H1 (cell line): ENCODE measurements around the gene ARSK. TPM values are rescaled to one million over a fixed set of nuclear protein-coding genes. Genes with fewer than 3 reads are reported as not detected.

Experiments
- CTCF ChIA-PET: fragments of 300-600 bp; sonication (Branson Sonifier 250); formaldehyde crosslinking; loops from one replicate; lab custom pipeline; 2021; ENCODE audit not compliant: partially characterized antibody; lab: Charles Lee
- POLR2A ChIA-PET: fragments of 300-600 bp; sonication (Branson Sonifier 250); formaldehyde crosslinking; loops from one replicate; lab custom pipeline; 2021; ENCODE audit warnings: inconsistent platforms; ENCODE audit not compliant: partially characterized antibody; lab: Charles Lee
- DNase-seq, 2 experiments: peaks; one replicate each; pipeline versions ENCODE4 v3.0.0 to v3.0.0-alpha.2; 2010 to 2022; ENCODE audit warnings: low spot score in 2 of 2, low read depth in 1 of 2, mixed read lengths in 1 of 2
- FAIRE-seq: peaks from 2 replicates; lab custom pipeline; 2011; peaks lifted over from hg19 to GRCh38; lab: Jason Lieb, UNC
- H2AFZ ChIP-seq: 2 replicates; pipeline ENCODE4 v1.8.1; 2012; ENCODE audit warnings: low read length, inconsistent platforms
- H2AK5ac ChIP-seq: 2 replicates; pipeline ENCODE4 v1.6.1; 2013; ENCODE audit warnings: low read depth, low read length
- H2BK120ac ChIP-seq: replicated peaks from 2 replicates; pipeline ENCODE3; 2013; ENCODE audit warnings: low read depth, low read length, inconsistent platforms
- H2BK12ac ChIP-seq: 2 replicates; pipeline ENCODE4 v1.6.1; 2013; ENCODE audit warnings: low read depth, low read length
- H2BK15ac ChIP-seq: 2 replicates; pipeline ENCODE4 v1.6.1; 2013; ENCODE audit warnings: low read length
- H2BK20ac ChIP-seq: 2 replicates; pipeline ENCODE4 v1.6.1; 2013; ENCODE audit warnings: low read length
- H2BK5ac ChIP-seq: 2 replicates; pipeline ENCODE4 v1.6.1; 2013; ENCODE audit warnings: low read depth, low read length
- H3K14ac ChIP-seq: 2 replicates; pipeline ENCODE4 v1.6.1; 2013; ENCODE audit warnings: inconsistent platforms; ENCODE audit not compliant: insufficient read length
- H3K18ac ChIP-seq: 2 replicates; pipeline ENCODE4 v1.6.1; 2013; ENCODE audit warnings: low read length; ENCODE audit errors: extremely low read depth
- H3K23ac ChIP-seq: 2 replicates; pipeline ENCODE4 v1.6.1; 2013; ENCODE audit warnings: inconsistent platforms; ENCODE audit not compliant: insufficient read length
- H3K23me2 ChIP-seq: 2 replicates; pipeline ENCODE4 v1.6.1; 2013; ENCODE audit warnings: low read depth, low read length
- H3K27ac ChIP-seq: 2 replicates; pipeline ENCODE4 v1.6.1; 2011; ENCODE audit warnings: low read depth, low read length, inconsistent platforms
- H3K27me3 ChIP-seq, 4 experiments: replicated peaks in 1 of 4; 1 replicate in 1 of 4; 2 replicates in 3 of 4; pipeline versions ENCODE4 v1.6.1 to v1.8.1; 2011 to 2013; ENCODE audit warnings: low read length in 3 of 4, mild to moderate bottlenecking in 3 of 4, inconsistent platforms in 2 of 4, mixed read lengths in 2 of 4, moderate library complexity in 1 of 4; ENCODE audit not compliant: control insufficient read depth in 3 of 4, insufficient read depth in 3 of 4; ENCODE audit errors: extremely low read depth in 1 of 4
- H3K36me3 ChIP-seq, 4 experiments: 2 replicates each; pipeline versions ENCODE4 v1.6.1 to v1.8.1; 2011 to 2013; ENCODE audit warnings: mild to moderate bottlenecking in 4 of 4, low read length in 3 of 4, moderate library complexity in 2 of 4, control low read depth in 1 of 4, inconsistent platforms in 1 of 4; ENCODE audit not compliant: insufficient read depth in 4 of 4, control insufficient read depth in 2 of 4
- H3K4ac ChIP-seq: replicated peaks from 2 replicates; pipeline ENCODE3; 2013; ENCODE audit warnings: low read length, low read depth, mixed read lengths, inconsistent platforms; ENCODE audit not compliant: insufficient read length
- H3K4me1 ChIP-seq, 4 experiments: replicated peaks in 1 of 4; 1 replicate in 1 of 4; 2 replicates in 3 of 4; pipeline versions ENCODE4 v1.6.1 to v1.8.1; 2011 to 2013; ENCODE audit warnings: low read length in 3 of 4, inconsistent platforms in 2 of 4, mixed read lengths in 1 of 4; ENCODE audit not compliant: insufficient read depth in 4 of 4, control insufficient read depth in 3 of 4
- H3K4me2 ChIP-seq, 2 experiments: 2 replicates each; pipeline versions ENCODE4 v1.6.1 to v1.8.1; 2011 to 2013; ENCODE audit warnings: low read depth in 2 of 2, low read length in 2 of 2, control low read depth in 1 of 2, inconsistent platforms in 1 of 2, mild to moderate bottlenecking in 1 of 2; ENCODE audit not compliant: insufficient read depth in 1 of 2
- H3K4me3 ChIP-seq, 4 experiments: fragments of 200-600, 300-600 bp in 1 of 4; sonication (generic), shearing (Covaris generic), sonication (Bioruptor Twin) in 1 of 4; 2 replicates each; pipeline versions ENCODE4 v1.5.1 to v1.8.1; 2011 to 2016; ENCODE audit warnings: low read length in 4 of 4, low read depth in 3 of 4, control low read depth in 2 of 4, inconsistent platforms in 2 of 4, mild to moderate bottlenecking in 2 of 4, mixed read lengths in 1 of 4, moderate library complexity in 1 of 4; ENCODE audit not compliant: insufficient read depth in 2 of 4; ENCODE audit errors: extremely low read depth in 1 of 4
- H3K56ac ChIP-seq: replicated peaks from 2 replicates; pipeline ENCODE3; 2013; ENCODE audit warnings: low read depth, mild to moderate bottlenecking, mixed read lengths, low read length, inconsistent platforms; ENCODE audit not compliant: insufficient read length
- H3K79me1 ChIP-seq: 2 replicates; pipeline ENCODE4 v1.6.1; 2013; ENCODE audit warnings: low read depth, low read length, control low read depth
- H3K79me2 ChIP-seq, 2 experiments: 2 replicates each; pipeline versions ENCODE4 v1.6.1 to v1.8.1; 2012 to 2013; ENCODE audit warnings: low read length in 2 of 2, mild to moderate bottlenecking in 2 of 2, inconsistent platforms in 1 of 2; ENCODE audit not compliant: insufficient read depth in 2 of 2, control insufficient read depth in 1 of 2
- H3K9ac ChIP-seq, 4 experiments: replicated peaks in 1 of 4; 1 replicate in 1 of 4; 2 replicates in 3 of 4; pipeline versions ENCODE4 v1.6.1 to v1.8.1; 2011 to 2013; ENCODE audit warnings: low read depth in 3 of 4, low read length in 3 of 4, control low read depth in 2 of 4, mild to moderate bottlenecking in 2 of 4, moderate library complexity in 2 of 4, inconsistent platforms in 1 of 4; ENCODE audit errors: extremely low read depth in 1 of 4
- H3K9me3 ChIP-seq, 2 experiments: 2 replicates each; pipeline versions ENCODE4 v1.6.1 to v1.8.1; 2012 to 2013; ENCODE audit warnings: mild to moderate bottlenecking in 2 of 2, moderate library complexity in 2 of 2, control low read depth in 1 of 2, inconsistent platforms in 1 of 2, low read depth in 1 of 2, low read length in 1 of 2, mixed read lengths in 1 of 2; ENCODE audit not compliant: insufficient read depth in 2 of 2
- H4K20me1 ChIP-seq, 2 experiments: replicated peaks in 1 of 2; 2 replicates each; pipeline versions ENCODE3 to v1.8.1; 2011 to 2013; ENCODE audit warnings: inconsistent platforms in 2 of 2, low read length in 2 of 2, mild to moderate bottlenecking in 1 of 2; ENCODE audit not compliant: insufficient read depth in 2 of 2, control insufficient read depth in 1 of 2
- H4K5ac ChIP-seq: 2 replicates; pipeline ENCODE4 v1.6.1; 2013; ENCODE audit warnings: low read length, low read depth, mixed read lengths, inconsistent platforms; ENCODE audit not compliant: insufficient read length
- H4K8ac ChIP-seq: 2 replicates; pipeline ENCODE4 v1.8.0; 2013; ENCODE audit warnings: mild to moderate bottlenecking, moderate library complexity, low read length, inconsistent platforms; ENCODE audit not compliant: insufficient read depth; ENCODE audit errors: extremely low read depth
- H4K91ac ChIP-seq: replicated peaks from 2 replicates; pipeline ENCODE3; 2013; ENCODE audit warnings: low read length, mixed read lengths, inconsistent platforms; ENCODE audit not compliant: insufficient read length
- ASH2L ChIP-seq: fragments of 200-600, 300-600 bp; sonication (generic); IDR thresholded peaks from one replicate; pipeline ENCODE4 v1.7.1; 2017; ENCODE audit warnings: low read length
- WGBS, 2 experiments: shearing (Covaris generic) in 1 of 2; methylation state at CpG; one replicate each; pipeline versions ENCODE4 v1.1.6 to v1.1.7; 2013 to 2015; ENCODE audit warnings: low lambda C conversion rate in 2 of 2, mixed read lengths in 2 of 2, inconsistent platforms in 1 of 2, low coverage in 1 of 2, missing lambda C conversion rate in 1 of 2; ENCODE audit not compliant: insufficient replicate concordance in 2 of 2, insufficient coverage in 1 of 2, insufficient read length in 1 of 2; ENCODE audit errors: extremely low coverage in 1 of 2, missing lambda C conversion rate in 1 of 2; 5-methylcytosine and 5-hydroxymethylcytosine counted together
- polyA plus RNA-seq, 7 experiments: library from polyadenylated mRNA; depleted of rRNA in 3 of 7; stranded (reverse) in 5 of 7; unstranded in 2 of 7; fragments of >200 nt in 5 of 7; fragments of 200-250 nt in 2 of 7; gene quantifications; 1 replicate in 5 of 7; 2 replicates in 1 of 7; 4 replicates in 1 of 7; pipeline versions ENCODE4 v1.2.1 to v1.2.3, GENCODE V29; 2011 to 2013; ENCODE audit warnings: missing spikeins in 2 of 7, mixed read lengths in 2 of 7
- total RNA-seq: library from RNA; stranded (reverse); fragmentation: NEBNext Ultra II Directional; extraction: Animal tissue kit (Norgen Biotek cat#: 25700); gene quantifications from 2 replicates; pipeline ENCODE4 v1.2.1, GENCODE V29; 2021

The ARSK gene
- total and polyA plus RNA-seq, 2 of the 8 experiments (the other 6 are each of a cell fraction or from before 2014, with no cell fraction given) = 8.4 to 14.1 TPM

DNA sequence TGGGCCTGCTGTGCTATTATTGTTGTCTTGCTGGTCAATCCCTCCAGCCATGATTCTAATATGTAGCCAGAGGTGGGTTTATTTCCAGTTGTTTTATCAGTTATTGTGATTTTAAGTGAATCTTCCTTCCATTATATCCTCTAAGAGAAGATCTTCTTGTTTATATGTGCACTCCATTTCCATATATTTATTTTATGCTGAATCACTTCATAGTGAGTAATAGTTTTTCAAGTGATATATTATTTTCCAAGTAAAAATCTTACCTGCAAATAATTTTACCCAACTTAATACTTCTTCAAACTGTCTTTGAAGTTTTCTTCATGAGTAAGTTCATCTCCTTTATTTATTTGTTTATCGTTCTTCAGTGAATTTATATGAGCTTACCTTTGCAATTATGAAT, 51.5 kb downstream of the ARSK start:
- no peak overlapping the region for H3K56ac ChIP-seq
- no peak overlapping the region for H2BK15ac ChIP-seq
- H2BK120ac ChIP-seq = no peak overlapping the region
- H3K23me2 ChIP-seq = no peaks in the 10 kb centered on the region
- H3K4me3 ChIP-seq = no peak overlapping the region
- no peak overlapping the region for H3K18ac ChIP-seq
- 76% methylated on average over 1 of the region's 1 CpG; no CpG with 5 or more reads in 1 of the 2 experiments for WGBS, 2 experiments
- H3K4ac ChIP-seq = no peak overlapping the region
- H4K20me1 ChIP-seq = no peaks in the 10 kb centered on the region
- no peak overlapping the region for H4K5ac ChIP-seq
- ChIA-PET CTCF (no interaction called here), POLR2A (no interaction called here)
- H3K9me3 ChIP-seq = no peaks in the 10 kb centered on the region
- no peak overlapping the region for H3K23ac ChIP-seq
- no peaks in the 10 kb centered on the region; a peak in 1 of 8 replicates for H3K36me3 ChIP-seq
- no peak for FAIRE-seq
- no peak for DNase-seq
- no peak overlapping the region for H2BK5ac ChIP-seq
- no peak overlapping the region for H4K91ac ChIP-seq
- no peak overlapping the region for H2BK12ac ChIP-seq
- H3K4me1 ChIP-seq = no peaks in the 10 kb centered on the region
- H3K27ac ChIP-seq = no peak overlapping the region
- H3K9ac ChIP-seq = no peak overlapping the region
- no peak overlapping the region for H2BK20ac ChIP-seq
- H3K27me3 ChIP-seq = no peaks in the 10 kb centered on the region
- TF ChIP-seq ASH2L = no peak
- H3K79me1 ChIP-seq = no peaks in the 10 kb centered on the region
- no peak overlapping the region for H2AK5ac ChIP-seq
- no peaks in the 10 kb centered on the region for H3K79me2 ChIP-seq
- no peak overlapping the region for H3K14ac ChIP-seq
- no peak overlapping the region for H2AFZ ChIP-seq
- no peak overlapping the region for H3K4me2 ChIP-seq
- no peak overlapping the region for H4K8ac ChIP-seq
